Right lobe of liver (tissue), 4 donors: ENCODE results near the gene CHMP6.

Experiments used
- POLR2A ChIP-seq: fragments of 450-650 bp; IDR thresholded peaks from one replicate; pipeline ENCODE4 v1.6.1; 2017; ENCODE audit warnings: antibody characterized with exemption, mild to moderate bottlenecking
- TF ChIP-seq, protein P1 (sequence below), 4 donors: fragments of 200-600 bp in 3 of 4; fragments of 450-650 bp in 1 of 4; IDR thresholded peaks; one replicate each; pipeline versions ENCODE4 v1.5.1 to v1.8.0; 2016 to 2022; ENCODE audit warnings: antibody characterized with exemption in 4 of 4, mild to moderate bottlenecking in 2 of 4
- donor health status: DM: no; HTN: no; CAD: no.
- donor health status: DM: no; HTN: no; CAD: no.
- donor health status: DM: no; HTN: yes; CAD: no.

DNA sequence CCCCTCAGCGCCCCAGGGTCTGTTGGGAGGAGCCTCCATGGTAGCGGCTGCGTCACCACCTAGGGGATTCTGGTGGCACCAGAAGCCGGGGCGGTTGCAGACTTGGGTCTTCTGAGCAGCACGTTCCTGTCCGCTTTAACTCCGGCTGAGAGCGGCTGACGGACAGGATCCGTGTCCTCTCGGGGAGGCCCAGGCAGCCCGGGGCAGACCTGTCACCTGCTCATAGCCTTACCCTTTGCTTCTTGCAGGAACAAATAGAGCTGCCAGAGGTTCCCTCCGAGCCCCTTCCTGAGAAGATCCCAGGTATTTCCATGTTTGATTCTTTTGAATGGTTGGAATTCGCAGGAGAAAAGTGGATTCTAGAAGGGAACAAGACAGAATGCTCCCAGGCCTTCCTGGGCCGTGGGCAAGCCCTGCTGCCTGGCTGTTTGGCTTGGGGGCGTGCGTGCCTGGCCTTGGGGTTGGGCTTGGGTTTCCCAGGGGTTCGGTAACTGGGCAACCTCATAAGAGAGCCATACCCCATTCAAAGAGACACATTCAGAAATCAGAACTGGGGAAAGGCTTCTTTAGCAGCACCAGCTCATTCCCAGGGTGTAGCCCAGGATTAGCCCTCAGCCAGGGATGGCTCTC is 6.6 kb downstream of the CHMP6 start:
- TF ChIP-seq, protein P1, sequence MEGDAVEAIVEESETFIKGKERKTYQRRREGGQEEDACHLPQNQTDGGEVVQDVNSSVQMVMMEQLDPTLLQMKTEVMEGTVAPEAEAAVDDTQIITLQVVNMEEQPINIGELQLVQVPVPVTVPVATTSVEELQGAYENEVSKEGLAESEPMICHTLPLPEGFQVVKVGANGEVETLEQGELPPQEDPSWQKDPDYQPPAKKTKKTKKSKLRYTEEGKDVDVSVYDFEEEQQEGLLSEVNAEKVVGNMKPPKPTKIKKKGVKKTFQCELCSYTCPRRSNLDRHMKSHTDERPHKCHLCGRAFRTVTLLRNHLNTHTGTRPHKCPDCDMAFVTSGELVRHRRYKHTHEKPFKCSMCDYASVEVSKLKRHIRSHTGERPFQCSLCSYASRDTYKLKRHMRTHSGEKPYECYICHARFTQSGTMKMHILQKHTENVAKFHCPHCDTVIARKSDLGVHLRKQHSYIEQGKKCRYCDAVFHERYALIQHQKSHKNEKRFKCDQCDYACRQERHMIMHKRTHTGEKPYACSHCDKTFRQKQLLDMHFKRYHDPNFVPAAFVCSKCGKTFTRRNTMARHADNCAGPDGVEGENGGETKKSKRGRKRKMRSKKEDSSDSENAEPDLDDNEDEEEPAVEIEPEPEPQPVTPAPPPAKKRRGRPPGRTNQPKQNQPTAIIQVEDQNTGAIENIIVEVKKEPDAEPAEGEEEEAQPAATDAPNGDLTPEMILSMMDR (IDR thresholded peaks at IDR 0.05), result no peak
- TF ChIP-seq POLR2A, result no peak
